AG10803 (cell line): Measurements from ENCODE around the gene COQ3.
A peak's percentile ranks its signal among the peaks of the same experiment; 100 is the strongest.

Experiments
- DNase-seq: peaks from one replicate; pipeline ENCODE4 v3.0.0; 2010; ENCODE audit warnings: low read depth
- H3K4me3 ChIP-seq: 2 replicates; pipeline ENCODE4 v1.5.1; 2011; ENCODE audit warnings: mild to moderate bottlenecking, low read length, control low read depth
- TF ChIP-seq, protein P1 (sequence below): conservative IDR thresholded peaks from 2 replicates; pipeline ENCODE4 v1.5.1; 2011; ENCODE audit warnings: mild to moderate bottlenecking, low read length, control low read depth, inconsistent platforms

Gene COQ3

DNA sequence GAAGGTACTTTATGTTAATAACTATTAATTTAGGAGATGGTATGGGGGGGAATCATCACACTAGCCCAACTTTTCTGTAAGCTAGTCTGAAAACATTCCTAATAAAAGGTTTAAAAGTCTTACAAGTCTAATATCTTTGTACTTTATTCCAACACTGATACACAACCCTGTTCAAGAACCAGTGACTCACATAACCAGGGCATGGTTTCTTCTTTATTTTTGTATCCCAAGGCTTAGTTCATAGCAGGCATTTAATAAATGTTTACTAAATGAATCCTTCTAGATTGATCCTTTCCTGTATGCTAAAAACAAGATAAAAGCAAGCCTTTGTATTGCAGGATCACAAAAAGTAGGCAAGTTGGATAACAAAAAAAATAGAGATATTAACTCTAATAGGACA lies 21.5 kb upstream of the COQ3 start:
- TF ChIP-seq, protein P1, sequence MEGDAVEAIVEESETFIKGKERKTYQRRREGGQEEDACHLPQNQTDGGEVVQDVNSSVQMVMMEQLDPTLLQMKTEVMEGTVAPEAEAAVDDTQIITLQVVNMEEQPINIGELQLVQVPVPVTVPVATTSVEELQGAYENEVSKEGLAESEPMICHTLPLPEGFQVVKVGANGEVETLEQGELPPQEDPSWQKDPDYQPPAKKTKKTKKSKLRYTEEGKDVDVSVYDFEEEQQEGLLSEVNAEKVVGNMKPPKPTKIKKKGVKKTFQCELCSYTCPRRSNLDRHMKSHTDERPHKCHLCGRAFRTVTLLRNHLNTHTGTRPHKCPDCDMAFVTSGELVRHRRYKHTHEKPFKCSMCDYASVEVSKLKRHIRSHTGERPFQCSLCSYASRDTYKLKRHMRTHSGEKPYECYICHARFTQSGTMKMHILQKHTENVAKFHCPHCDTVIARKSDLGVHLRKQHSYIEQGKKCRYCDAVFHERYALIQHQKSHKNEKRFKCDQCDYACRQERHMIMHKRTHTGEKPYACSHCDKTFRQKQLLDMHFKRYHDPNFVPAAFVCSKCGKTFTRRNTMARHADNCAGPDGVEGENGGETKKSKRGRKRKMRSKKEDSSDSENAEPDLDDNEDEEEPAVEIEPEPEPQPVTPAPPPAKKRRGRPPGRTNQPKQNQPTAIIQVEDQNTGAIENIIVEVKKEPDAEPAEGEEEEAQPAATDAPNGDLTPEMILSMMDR = no peak
- DNase-seq = no peak
- H3K4me3 ChIP-seq = no peak overlapping the region

DNA sequence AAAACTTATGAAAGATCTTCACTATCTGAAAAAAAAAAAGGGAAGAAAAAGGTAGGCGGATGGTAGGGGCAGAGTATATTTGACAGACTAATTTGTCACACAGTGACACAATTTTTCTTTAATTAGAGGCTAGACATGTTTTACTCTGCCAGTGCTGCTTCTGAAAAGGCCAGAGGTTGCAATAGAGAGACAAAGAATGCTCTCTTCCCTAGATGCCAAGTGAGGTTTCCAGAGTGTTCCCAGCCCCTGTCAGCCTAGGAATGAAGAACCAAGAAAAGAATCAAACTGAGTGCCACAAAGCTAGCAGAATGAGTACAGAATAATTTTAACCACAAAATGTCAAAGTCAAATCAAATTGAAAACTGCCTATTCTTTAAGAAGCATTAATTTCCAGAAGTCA lies 18.1 kb upstream of the COQ3 start:
- TF ChIP-seq, protein P1 = no peak
- no peak overlapping the region for H3K4me3 ChIP-seq
- no peak for DNase-seq

DNA sequence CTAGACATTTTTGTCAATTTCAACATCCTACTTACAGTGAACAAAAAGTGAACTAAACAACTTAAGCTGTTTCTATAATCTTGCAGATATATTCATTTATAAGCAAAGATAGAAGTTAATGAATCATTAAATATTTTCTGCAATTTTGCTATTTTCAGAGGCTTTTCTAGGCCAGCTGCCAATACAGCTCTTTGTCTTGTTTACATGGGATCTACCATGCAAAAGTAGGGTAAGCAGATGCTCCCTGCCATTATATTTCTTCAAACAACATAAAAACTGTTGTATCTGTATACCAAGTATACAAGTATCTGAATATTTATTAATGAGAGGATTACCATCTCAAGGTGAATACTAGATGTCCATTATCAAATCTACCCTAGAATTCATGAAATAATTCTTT lies 15.7 kb upstream of the COQ3 start:
- DNase-seq = no peak
- no peak overlapping the region for H3K4me3 ChIP-seq
- TF ChIP-seq, protein P1 = no peak

DNA sequence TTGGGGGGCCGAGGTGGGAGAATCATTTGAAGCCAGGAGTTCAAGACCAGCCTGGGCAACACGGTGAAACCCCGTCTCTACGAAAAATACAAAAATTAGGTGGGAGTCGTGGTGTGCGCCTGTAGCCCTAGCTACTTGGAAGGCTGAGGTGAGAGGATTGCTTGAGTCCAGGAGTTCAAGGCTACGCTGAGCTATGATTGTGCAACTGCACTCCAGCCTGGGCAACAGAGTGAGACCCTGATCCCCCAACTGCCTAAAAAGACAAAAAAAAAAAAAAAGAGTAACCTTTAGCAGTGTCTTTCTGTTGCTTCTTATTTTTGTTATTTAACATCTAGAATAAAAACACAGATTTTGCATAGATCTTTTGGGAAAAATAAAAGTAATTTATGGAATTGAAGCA lies 13.1 kb upstream of the COQ3 start:
- TF ChIP-seq, protein P1 = no peak
- H3K4me3 ChIP-seq = no peak overlapping the region
- DNase-seq = no peak

DNA sequence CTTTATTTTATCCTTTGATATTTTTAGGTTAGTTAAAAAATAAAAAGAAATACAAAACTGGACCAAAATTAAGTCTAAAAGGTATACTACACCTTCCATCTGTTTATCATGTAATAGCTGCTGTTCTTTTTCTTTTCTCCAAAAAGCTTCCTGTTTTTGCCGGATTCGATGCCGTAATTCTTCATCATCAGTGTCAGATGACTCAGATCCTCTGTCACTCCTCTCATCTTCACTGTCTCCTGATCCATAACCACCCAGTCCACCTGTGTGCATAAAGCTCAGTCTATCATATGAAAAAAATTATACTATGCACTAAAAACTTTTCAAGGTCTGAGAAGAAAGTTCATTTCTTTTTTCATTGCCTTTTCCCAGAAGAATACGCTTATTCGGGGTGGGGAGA lies 8.5 kb upstream of the COQ3 start:
- TF ChIP-seq, protein P1 = no peak
- no peak for DNase-seq
- no peak overlapping the region for H3K4me3 ChIP-seq

DNA sequence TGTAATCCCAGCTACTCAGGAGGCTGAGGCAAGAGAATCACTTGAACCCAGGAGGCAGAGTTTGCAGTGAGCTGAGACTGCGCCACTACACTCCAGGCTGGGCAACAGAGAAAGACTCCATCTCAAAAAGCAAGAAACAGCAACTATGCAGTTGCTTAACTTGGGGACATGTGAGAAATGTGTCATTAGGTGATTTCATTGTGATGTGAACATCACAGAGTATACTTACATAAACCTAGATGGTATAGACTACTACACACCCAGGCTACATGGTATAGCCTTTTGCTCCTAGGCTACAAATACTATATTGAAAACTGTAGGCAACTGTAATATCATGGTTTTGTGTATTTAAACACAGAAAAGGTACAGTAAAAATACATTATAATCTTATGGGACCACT lies 3.3 kb upstream of the COQ3 start:
- H3K4me3 ChIP-seq = no peak overlapping the region
- TF ChIP-seq, protein P1 = no peak
- DNase-seq = no peak

DNA sequence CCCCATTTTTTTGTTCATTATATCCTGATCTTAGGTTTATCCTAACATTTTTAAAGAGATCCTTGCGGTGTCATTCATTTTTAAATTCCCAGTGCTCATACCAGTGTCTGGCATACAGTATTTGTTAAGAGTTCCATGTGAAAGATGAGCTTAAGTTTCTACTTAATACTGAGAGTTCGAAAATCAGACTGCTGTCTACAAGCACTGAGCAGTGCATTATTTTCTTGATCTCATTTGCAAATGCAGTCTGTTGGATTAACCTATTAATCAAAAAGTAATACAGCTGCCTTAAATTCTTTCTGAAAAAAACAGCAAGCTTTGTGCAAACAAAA lies 663 bp downstream of the COQ3 start:
- TF ChIP-seq, protein P1 = no peak
- peak overlapping the region; percentile 89 for H3K4me3 ChIP-seq
- no peak for DNase-seq
